Parathyroid adenoma (tissue), 2 donors: Measurements from ENCODE around the gene RSPO1.

Experiments used
- H2AFZ ChIP-seq: fragments of 300-600 bp; sonication (generic); one replicate; pipeline ENCODE4 v1.7.0; 2017; ENCODE audit warnings: antibody characterized with exemption, mild to moderate bottlenecking
- H3K27ac ChIP-seq: fragments of 300-600 bp; sonication (generic); one replicate; pipeline ENCODE4 v1.7.0; 2017
- H3K27me3 ChIP-seq: fragments of 300-600 bp; sonication (generic); one replicate; pipeline ENCODE4 v1.7.0; 2017; ENCODE audit warnings: low read length; ENCODE audit not compliant: control insufficient read depth, insufficient read depth
- H3K36me3 ChIP-seq: fragments of 300-600 bp; sonication (generic); one replicate; pipeline ENCODE4 v1.7.0; 2017; ENCODE audit warnings: low read length; ENCODE audit not compliant: control insufficient read depth, insufficient read depth
- H3K4me1 ChIP-seq: fragments of 300-600 bp; sonication (generic); one replicate; pipeline ENCODE4 v1.7.0; 2017; ENCODE audit warnings: control low read depth
- H3K4me2 ChIP-seq: fragments of 300-600 bp; sonication (generic); one replicate; pipeline ENCODE4 v1.7.0; 2017; ENCODE audit warnings: low read length
- H3K4me3 ChIP-seq: fragments of 300-600 bp; sonication (generic); one replicate; pipeline ENCODE4 v1.7.0; 2017; ENCODE audit warnings: low read depth, low read length
- H3K79me2 ChIP-seq: fragments of 300-600 bp; sonication (generic); one replicate; pipeline ENCODE4 v1.7.0; 2017; ENCODE audit warnings: control low read depth
- H3K9ac ChIP-seq: fragments of 300-600 bp; sonication (generic); one replicate; pipeline ENCODE4 v1.7.0; 2017; ENCODE audit warnings: mild to moderate bottlenecking
- H3K9me3 ChIP-seq: fragments of 300-600 bp; sonication (generic); one replicate; pipeline ENCODE4 v1.7.0; 2017; ENCODE audit warnings: low read length; ENCODE audit not compliant: control insufficient read depth
- TF ChIP-seq, protein P1 (sequence below): fragments of 300-600 bp; sonication (generic); IDR thresholded peaks from one replicate; pipeline ENCODE4 v1.7.0; 2017; ENCODE audit warnings: antibody characterized with exemption, mild to moderate bottlenecking
- donor health status: primary hyperparathyroidism.

RSPO1 gene

DNA sequence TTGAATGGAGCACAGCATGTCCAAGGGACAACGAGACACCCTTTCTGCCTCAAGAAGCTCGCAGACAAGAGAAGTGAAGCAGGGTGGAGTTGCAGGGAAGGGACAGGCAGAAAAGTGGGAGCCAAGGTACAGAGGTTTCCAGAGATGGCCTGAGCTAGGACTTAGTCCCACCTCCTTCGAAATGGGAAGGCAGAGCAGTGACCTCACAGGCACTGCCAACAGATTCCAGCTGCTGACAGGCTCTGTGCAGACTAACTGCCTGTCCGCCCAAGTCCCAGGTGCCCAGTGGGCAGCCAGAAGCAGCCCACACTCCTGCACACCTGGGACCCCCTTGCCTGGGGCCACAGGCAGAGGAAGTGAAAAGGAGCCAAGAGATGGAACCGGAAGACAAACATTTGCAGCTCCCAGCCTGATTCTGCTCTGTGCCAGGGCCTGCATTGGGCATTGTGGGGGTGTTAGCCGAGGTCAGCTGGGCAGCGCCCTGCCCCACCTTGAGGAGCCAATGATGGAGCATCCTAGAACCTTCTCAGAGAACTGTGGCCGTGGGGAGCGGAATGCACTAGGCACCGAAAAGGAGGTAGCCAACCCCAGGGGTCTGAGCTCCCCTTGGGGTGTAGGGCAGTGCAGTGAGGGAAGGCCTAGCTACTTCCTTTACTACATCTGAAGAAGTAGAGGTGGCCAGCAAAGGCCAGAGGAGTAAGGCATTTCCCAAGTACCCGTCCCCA is 27.5 kb upstream of the RSPO1 start:
- H3K9ac ChIP-seq = no peak overlapping the region
- no peaks in the 10 kb centered on the region for H3K79me2 ChIP-seq
- no peaks in the 10 kb centered on the region for H3K9me3 ChIP-seq
- no peaks in the 10 kb centered on the region for H3K4me1 ChIP-seq
- no peak overlapping the region for H3K27ac ChIP-seq
- H3K27me3 ChIP-seq = no peaks in the 10 kb centered on the region
- H2AFZ ChIP-seq = no peak overlapping the region
- no peak overlapping the region for H3K4me3 ChIP-seq
- TF ChIP-seq, protein P1, sequence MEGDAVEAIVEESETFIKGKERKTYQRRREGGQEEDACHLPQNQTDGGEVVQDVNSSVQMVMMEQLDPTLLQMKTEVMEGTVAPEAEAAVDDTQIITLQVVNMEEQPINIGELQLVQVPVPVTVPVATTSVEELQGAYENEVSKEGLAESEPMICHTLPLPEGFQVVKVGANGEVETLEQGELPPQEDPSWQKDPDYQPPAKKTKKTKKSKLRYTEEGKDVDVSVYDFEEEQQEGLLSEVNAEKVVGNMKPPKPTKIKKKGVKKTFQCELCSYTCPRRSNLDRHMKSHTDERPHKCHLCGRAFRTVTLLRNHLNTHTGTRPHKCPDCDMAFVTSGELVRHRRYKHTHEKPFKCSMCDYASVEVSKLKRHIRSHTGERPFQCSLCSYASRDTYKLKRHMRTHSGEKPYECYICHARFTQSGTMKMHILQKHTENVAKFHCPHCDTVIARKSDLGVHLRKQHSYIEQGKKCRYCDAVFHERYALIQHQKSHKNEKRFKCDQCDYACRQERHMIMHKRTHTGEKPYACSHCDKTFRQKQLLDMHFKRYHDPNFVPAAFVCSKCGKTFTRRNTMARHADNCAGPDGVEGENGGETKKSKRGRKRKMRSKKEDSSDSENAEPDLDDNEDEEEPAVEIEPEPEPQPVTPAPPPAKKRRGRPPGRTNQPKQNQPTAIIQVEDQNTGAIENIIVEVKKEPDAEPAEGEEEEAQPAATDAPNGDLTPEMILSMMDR = no peak
- no peaks in the 10 kb centered on the region for H3K36me3 ChIP-seq
- no peak overlapping the region for H3K4me2 ChIP-seq

DNA sequence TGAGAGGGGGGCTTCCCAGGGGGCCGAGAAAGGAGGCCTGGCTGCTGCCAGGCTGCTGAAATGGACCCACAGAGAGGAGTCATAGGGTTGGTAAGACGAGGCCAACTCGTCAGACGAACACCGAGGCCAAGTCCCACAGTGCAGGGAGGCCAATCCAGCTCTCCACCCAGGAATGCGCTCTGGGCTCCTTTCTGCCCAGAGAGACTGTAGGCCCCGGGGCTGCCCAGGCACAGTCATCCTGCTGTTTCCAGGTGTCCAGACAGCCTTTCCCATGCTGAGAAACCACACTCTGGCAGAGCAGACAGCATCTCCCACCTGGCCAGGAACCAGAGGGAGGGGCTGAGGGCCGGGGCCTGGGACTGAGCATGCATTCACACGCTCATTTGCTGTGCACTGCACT is 26.7 kb upstream of the RSPO1 start:
- no peak overlapping the region for H3K4me2 ChIP-seq
- H3K79me2 ChIP-seq = no peaks in the 10 kb centered on the region
- no peaks in the 10 kb centered on the region for H3K9me3 ChIP-seq
- H3K4me1 ChIP-seq = no peaks in the 10 kb centered on the region
- TF ChIP-seq, protein P1 = no peak
- no peak overlapping the region for H3K4me3 ChIP-seq
- H3K27me3 ChIP-seq = no peaks in the 10 kb centered on the region
- H3K36me3 ChIP-seq = no peaks in the 10 kb centered on the region
- no peak overlapping the region for H3K27ac ChIP-seq
- no peak overlapping the region for H2AFZ ChIP-seq
- no peak overlapping the region for H3K9ac ChIP-seq

DNA sequence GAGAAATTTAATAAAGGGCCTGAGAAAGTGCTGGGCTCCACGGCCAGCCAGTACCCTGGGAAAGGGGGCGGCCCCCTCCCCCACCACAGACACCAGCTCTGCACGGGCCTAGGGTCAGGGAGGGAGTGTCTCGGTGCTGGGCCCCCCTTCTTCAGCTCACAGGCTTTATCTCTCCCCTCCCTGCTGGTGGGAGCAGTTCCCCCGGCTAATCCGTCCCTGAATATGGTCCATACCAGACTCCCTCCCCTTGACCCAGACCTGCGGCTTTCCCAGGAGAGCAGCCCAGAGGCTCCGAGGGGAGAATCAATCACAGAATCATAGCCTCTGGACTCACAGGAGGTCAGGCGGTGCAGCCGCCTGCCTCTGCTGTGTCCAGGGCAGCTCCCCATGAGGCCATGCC is 26.0 kb upstream of the RSPO1 start:
- H3K79me2 ChIP-seq = no peaks in the 10 kb centered on the region
- H3K27me3 ChIP-seq = no peaks in the 10 kb centered on the region
- no peak overlapping the region for H2AFZ ChIP-seq
- no peaks in the 10 kb centered on the region for H3K9me3 ChIP-seq
- no peak overlapping the region for H3K4me3 ChIP-seq
- H3K4me2 ChIP-seq = no peak overlapping the region
- H3K4me1 ChIP-seq = no peaks in the 10 kb centered on the region
- H3K27ac ChIP-seq = no peak overlapping the region
- H3K9ac ChIP-seq = no peak overlapping the region
- H3K36me3 ChIP-seq = no peaks in the 10 kb centered on the region
- TF ChIP-seq, protein P1 = no peak

DNA sequence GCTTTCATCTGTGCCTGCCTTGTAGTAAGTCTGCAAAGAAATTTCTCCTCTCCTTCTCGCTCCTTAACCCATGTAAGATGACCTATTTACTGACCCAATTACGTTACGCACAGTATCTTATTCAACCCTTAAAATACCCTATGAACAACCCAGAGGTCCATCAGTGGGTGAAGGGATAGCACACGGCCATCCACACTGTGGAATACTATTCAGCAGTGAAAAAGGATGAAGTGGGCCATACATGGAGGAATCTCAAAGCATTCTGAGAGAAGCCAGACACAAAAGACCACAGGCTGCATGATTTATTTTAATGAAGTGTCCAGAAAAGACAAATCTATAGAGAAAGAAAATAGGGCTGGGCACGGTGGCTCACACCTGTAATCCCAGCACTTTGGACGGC is 23.8 kb upstream of the RSPO1 start:
- Histone ChIP-seq H3K9me3 (no peaks in the 10 kb centered on the region), H3K79me2 (no peaks in the 10 kb centered on the region), H3K4me1 (no peaks in the 10 kb centered on the region), H3K27me3 (no peaks in the 10 kb centered on the region), H3K9ac (no peak overlapping the region), H3K4me2 (no peak overlapping the region), H3K27ac (no peak overlapping the region), H3K4me3 (no peak overlapping the region), H2AFZ (no peak overlapping the region), H3K36me3 (no peaks in the 10 kb centered on the region)
- TF ChIP-seq, protein P1 = no peak
